HG03139 (cell line): ENCODE data around the gene ARV1.
"Not testable (repeated sequence)": the region's sequence is repeated elsewhere in the genome, so short reads cannot be mapped to it uniquely, and the experiment has no call there.

Experiments
- ATAC-seq: cut with Tn5 transposase; IDR thresholded peaks from one replicate; pipeline ENCODE4 v1.9.1; 2021; ENCODE audit not compliant: unreplicated experiment

ARV1 gene

DNA sequence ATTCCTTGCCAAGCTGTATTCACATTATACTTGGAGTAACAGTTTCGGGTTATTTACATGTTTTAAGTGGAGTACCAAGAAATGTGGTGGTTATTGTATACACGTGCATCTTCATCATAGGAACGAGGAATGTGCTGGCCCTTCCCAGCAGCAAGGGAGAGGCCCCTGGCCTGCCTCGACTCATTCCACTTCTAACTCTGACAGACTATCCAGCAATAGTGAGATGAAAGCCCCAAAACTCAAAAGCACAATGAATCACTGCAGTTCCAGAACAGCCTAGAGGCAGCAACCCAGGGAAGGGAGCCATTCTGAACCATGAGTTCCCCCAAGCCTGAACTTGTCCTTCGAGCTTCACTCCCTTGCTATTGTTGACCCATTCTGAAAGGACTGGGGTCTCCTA lies 38.1 kb downstream of the ARV1 start:
- ATAC-seq: no peak

DNA sequence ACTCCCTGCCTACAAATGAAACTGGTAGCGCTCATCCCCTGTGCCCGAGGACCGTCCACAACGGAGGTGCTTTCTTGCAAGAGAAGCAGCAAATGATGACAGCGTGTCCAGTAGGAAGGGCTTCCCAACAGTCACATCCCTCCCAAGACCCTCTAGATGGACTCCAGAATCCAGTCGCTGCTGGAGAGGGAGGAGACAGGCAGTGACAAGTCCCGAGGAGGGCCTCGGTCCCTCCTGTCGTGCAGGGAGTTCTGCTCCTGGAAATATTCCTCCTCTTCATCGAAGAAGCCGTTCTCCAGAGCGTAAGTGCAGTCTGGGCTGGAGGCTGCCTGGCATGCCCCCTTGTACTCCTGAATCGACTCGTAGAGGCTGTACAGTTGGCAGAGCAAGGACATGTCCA lies 40.8 kb downstream of the ARV1 start:
- no peak for ATAC-seq

DNA sequence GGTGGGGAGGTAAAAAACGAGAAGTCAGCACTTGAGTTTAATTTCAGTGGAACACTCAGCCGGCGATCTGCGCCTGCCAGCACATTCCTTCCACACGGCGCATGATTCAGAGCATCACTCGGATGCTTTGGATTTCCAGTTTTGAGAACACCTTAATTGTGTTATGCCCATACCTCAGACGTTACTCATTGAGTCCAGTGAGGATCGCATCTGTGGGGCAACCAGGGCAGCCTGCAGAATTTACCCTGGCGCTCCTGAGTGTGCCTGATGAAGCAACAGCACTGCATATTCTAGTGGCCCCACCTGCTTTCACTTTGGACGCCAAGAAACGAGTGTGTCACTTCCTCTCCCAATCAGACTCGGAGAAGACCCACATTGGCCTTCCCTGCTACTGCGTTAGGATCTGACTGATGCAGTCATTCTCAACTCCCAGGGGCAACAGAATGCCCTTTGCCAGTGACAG lies 41.3 kb downstream of the ARV1 start:
- ATAC-seq: no peak

DNA sequence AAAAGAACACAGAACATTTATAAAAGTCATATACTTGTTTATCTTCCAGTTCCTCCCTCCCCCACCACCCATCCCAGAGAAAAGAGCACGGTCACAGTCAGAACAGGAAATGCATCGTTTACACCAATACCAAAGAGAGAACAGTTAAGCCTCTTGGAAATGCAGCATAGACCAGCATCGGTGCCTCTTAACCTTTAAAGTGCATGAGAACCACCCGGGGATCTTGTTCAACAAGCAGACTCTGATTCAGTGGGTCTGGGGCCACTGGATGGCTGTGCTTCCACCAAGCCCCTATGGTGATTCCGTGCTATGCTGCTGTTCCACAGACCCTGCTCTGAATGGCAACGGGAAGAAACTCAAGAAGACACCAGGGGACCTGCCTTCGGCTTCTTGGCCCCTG lies 41.9 kb downstream of the ARV1 start:
- no peak for ATAC-seq

DNA sequence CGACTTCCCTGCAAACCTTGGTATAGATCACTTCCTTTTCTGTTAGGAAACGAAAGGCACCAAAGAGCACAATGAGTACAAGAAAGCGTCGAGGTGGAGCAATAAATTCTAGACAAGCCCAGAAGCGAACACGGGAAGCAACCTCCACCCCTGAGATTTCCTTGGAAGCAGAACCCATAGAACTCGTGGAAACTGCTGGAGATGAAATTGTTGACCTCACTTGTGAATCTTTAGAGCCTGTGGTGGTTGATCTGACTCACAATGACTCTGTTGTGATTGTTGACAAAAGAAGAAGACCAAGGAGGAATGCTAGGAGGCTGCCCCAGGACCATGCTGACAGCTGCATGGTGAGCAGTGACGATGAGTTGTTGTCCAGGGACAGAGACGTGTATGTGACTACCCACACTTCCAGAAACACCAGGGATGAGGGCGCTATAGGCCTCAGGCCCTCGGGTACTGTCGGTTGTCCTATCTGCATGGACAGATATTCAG lies 42.7 kb downstream of the ARV1 start:
- no peak for ATAC-seq

DNA sequence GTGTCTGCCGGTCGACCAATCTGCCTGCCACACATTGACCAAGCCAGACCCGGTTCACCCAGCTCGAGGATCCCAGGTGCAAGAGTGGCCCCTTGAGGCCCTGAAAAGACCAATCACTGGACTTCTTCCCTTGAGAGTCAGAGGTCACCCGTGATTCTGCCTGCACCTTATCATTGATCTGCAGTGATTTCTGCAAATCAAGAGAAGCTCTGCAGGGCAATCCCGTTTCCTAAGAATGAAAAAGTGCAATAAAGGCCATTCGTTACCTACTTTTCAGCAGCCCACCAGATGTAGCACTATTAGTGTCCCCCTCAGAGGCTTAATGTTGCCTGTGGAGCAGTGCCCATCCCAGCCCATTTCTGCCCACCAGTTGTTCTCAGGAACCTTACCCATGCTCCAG lies 43.6 kb downstream of the ARV1 start:
- ATAC-seq: not testable (repeated sequence)

DNA sequence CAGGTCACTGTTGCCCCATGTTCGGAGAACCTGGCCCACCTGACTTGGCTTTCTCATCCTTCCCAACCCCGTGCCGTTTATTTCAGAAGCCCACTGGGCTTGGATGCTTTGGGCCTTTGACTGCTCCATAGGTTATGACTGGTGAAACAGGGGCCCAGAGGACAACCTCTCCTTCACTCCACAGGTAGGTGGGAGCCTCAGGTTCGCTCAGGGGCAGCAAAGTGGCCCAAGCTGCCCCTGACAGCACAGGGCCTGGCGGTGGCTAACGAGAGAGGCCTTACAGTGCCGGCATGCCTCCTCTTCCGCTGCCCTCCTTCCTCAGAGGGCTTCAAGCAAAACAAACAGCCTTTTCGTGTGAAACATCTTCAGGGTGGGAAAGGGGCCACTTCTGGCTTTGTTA lies 44.3 kb downstream of the ARV1 start:
- ATAC-seq: no peak

DNA sequence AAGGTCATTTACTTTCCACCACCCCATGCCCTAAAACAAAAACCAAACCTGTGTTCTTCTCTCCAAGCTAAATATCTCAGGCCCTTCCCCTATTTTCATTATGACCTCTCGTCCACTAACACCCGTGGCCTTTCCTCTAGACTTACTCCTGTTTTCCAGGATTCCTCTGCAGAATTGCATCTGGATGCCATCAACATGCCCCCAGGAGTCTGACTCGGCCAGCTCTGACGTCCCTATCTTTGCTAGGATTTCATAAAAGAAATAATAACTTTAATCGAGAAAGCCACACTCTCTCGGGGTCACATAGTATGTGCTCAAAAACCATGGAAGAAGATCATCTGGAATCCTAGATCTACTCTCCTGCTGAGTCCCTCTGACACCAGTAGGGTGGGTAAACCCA lies 47.7 kb downstream of the ARV1 start:
- ATAC-seq: no peak

DNA sequence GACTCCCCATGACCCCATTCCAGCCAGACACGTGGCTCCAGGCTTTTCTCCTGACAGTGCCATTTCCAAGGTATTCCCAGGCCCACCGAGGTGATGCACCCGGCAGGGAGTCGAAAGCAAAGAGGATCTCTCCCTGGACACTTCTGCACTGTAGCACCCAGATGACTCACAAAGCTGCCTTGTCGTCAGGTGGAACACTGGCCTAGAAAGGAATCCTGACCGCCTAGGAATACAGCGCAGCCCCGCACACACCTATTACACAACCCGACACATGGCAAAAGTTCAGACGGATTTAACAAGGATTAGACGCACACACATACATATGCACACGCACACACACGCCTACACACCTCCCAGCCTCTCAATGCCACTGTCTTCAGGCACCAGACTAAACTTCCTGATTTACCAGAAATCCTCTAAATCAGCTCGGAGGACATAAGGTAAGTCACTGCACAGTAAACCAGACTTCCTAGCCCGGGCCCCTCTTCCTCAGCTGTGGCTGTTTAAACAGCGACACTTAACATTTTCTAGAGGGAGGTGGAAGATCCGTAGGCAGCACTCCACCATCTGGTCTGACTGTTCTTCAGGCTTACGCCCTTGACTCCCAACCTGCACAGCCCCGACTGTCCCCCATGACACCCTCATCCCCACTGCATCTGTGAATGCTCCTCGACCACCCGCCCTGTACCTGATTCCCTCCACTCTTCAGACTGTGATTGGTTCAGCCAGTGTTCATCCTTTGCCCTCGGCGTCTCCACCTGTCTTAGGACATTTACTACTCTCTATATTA lies 48.4 kb downstream of the ARV1 start:
- ATAC-seq: no peak

DNA sequence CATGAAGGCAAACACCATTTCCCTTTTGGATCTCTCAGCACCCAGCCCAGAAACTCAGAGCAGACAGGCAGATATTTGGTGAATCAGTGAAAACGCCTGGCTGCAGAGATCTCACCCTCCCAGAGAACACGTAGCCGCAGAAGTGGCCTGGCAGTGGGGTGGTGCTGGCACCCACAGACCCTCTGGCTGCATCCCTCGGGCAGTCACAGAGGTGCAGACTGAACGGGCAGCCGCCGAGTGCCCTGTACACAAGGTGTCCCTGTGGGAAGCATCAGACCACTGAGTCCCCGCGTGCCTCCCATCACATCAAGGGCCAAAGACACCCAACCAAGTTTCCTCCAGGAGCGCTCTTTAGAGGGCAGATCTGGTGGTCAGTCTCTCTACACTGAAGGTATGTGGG lies 49.1 kb downstream of the ARV1 start:
- ATAC-seq: no peak

DNA sequence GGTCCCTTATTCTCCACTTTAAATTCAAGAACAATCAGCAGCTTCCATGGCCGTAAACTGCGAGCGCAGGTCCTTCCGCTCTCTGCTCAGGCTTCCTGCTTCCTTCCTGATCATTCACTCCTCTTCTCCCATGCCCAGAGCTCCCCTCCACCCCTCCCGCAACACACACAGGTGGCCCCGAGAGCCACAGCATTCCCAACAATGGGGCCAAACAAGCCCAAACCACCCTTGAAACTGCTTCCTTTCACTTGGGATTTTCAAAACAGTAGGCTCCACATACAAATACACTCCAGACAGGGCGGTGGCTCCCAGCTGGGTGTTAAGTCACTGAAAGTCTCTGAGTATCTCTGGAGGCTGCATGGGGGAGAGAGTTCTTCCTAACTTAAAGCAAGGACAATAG lies 49.8 kb downstream of the ARV1 start:
- no peak for ATAC-seq

DNA sequence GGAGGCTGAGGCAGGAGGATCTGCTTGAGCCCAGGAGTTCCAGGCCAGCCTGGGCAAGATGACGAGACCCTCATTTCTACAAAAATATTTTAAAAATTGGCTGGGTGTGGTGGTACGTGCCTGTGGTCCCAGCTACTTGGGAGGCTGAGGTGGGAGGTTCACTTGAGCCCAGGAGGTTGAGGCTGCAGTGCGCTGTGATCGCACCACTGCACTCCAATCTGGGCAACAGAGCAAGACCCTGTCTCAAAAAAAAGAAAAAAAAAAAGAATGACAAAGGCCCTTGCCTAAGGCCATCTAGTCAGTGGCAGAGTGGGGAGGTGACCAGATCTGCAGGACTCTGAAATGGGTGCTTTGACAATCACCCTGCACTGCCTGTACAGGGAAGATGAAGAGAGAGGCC lies 50.4 kb downstream of the ARV1 start:
- ATAC-seq: not testable (repeated sequence)

DNA sequence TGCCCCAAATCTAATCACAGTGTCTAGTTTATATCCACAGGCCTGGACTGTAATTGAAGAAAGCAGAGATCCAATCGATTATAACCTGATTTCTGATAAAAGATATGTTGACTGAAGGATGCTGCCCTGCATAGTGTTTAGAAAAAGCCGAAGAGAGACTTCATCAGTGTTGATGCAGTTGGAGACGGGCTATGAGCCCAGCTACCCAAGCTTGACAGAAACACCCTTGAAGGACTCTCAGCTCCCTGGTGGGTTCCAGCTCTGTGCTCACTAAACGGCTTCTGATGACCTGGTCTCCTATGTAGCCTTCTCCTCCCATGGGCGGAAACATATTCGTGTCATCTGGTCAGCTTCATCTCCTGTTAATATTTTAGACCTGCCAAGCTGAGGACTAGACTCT lies 50.9 kb downstream of the ARV1 start:
- no peak for ATAC-seq

DNA sequence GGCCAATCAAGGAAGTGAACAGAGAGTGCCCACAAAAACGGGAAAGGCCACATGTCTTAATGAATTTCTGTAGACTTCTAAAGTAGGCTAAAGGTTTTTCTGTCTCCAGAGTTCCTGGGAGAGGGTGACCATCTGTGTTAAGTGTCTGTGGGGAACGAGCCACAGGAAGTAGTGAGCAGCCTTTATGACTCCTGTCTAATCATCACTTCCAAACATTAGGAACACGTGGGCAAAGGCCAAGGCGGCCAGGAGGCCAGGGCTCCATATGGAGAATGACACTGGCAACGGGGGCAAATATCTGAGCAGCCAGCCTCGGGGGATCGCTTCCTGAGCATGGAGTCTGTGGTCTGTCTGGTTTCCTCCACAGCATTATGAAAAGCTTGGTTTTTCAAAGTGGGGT lies 54.1 kb downstream of the ARV1 start:
- ATAC-seq: no peak

DNA sequence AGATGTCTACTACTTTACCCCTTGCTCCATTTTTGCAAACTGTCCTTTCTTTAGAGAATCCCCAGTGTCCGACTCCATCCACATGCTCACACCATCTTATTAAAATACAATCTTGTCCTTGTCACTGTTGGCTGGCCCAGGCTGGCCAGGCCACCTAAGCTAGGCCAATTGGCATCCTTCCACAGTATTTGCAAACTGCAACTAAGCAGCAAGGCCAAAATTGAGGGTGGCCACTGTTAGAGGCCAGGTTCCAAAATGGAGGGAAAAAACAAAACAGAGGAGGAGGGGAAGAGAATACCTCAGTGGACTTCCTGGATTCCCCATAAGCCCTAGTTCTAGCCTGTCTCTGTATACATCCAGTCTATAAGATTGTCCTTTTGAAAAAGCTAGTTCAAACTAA lies 56.9 kb downstream of the ARV1 start:
- ATAC-seq: no peak

DNA sequence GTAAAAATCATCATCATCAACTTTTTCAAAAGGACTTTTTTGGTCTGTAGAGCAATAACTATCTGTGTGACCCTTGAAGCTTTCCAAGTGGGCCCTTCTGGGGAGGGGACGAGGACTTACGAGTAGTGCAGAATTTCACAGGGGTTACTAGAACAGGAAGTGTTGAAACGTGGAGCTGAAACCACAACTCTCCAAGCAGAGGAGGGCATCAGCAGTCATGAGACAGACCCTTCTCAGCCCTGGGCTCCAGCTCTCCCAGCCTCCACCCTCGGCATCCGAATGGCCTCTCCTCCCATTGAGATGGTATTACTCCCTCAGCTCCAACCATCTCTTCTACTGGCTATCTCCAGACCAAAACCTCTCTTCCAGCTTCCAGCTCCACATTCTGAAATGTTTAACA lies 57.5 kb downstream of the ARV1 start:
- ATAC-seq: no peak

DNA sequence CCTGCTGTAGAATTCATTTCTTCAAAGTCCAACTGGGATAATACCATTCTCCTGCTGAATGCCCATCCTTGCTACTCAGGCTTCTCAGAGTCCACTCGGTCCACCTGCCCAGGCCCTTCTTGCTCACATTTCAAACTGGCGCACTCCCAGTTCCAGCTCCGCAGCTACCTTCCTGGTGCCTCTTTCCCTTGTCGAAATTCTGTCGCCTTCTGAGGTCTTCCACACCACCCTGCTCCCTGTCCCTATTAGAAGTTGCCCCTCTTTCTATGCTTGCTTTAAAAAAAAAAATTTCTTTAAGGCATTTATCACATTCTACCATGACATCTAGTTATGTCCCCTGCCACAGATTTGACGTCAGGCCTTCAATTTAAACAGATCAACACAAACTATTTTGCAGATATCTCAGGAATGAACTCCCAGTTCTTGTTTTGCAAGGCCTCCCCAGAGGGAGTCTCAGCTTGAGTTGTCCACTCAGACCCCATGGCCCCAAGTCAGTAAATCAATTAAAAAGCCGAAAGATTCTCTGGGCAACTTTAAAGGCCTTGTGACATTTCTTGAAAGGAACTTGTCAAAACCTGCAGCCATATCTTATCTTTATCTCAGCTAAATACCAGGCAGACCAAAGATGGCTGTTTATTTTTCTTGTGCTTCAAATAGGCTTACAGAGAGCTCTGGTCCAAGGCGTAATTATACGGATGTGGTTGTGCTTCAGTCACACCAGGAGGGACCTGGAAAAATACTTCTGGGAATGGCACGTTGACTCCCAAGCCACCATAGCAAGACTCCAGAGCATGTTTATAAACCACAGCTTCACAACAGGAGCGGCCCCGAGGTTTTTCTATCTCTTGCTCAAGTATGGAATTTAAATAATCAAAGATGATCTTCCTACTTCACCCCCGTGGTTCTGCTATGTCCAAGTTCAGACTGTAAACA lies 59.0 kb downstream of the ARV1 start:
- ATAC-seq: no peak

DNA sequence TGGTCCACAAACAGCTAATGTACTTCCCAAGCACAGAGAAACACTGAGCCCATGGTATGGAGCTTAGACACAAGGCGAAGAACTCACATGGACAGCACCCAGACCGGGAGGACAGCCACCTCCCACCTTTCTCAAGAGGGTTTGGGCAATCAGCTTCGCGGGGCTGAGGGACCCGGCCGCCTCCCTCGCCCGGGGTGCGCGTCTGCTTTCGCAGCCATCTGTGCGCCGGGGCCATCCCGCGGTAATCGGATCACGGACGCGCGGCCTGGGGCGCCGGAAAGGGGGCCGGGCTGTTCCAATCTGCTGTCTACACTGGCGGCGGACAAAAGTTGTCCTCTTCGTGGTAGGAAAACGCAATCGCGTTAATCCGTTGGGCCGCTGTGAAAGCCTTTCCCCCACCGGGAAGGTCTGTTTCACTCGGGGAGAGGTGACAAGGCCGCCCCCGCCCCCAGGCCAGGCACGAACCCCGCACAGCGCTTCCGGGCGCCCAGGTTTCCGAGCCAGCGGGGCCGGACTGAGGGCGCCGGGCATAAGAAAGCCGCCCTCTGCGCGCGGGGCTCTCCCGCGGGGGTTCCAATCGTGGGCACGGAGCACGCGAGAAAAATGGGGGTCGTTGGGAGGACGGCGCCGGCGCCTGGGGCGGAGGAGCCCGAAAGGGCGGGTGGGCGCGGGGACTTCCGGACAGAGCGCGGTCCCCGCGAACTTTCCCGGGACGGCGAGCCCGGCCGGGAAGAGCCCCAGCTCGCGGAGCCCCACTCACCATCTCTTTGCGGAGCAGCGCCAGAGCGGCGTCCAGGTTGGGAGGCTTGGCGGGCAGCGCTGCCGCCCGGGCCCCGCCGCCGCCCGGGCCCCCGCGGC lies 60.5 kb downstream of the ARV1 start:
- ATAC-seq: peak; percentile 27

DNA sequence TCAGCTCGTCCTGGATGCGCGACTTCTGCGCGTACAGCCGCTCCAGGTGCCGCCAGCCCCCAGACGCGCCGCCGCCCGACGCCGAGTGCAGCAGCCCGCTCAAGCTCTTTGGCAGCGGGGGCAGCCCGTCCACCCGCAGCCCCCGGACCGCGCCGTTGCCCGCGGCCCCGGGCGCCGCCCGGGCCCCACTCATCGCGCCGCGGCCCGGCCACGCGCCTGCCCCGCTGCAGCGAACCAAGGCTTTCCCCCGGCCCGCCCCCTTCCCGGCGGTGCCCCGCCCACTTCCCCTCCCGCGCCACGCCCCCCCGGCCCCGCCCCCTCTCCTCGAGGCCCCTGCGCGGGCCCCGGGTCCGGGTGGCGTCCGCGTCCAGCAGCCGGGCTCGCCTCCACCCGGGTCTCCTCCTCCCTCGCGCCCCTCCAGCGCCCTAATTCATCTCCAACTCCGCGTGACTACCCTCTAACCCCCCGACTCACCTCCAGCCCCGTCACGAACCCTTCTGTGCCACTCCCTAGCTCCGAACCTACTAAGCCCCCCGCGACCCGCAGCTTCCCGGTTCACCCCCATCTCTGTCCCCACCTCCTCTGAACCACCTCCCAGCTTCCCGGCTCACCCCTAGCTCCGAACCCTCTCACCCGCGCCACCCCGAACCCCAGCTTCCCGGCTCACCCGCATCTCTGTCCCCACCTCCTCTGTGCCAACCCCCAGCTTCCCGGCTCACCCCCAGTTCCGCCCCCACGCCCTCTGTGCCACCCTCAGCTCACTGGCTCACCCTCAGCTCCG lies 61.3 kb downstream of the ARV1 start, which contains the start of gene FAM89A:
Gene FAM89A (minus strand): TSS at position 236 of the 781 bp plus-strand sequence. CDS start 43 bp downstream, at position 193.
- peak; percentile 56 for ATAC-seq
